Activated CD4-positive, alpha-beta T cell treated with anti-CD3 and anti-CD28 coated beads, Interleukin-2, amount 10 ng/mL, durations not matched to agents 24 days and 14 days (primary cell): ENCODE results near the gene EIF2S3. TPM values are rescaled to one million over a fixed set of nuclear protein-coding genes. Genes with fewer than 3 reads are reported as not detected.
"Not testable (repeated sequence)": the region's sequence is repeated elsewhere in the genome, so short reads cannot be mapped to it uniquely, and the experiment has no call there.

Source experiments
- DNase-seq: peaks from one replicate; pipeline ENCODE4 v3.0.0; 2022
- H3K27ac Mint-ChIP-seq: one replicate; pipeline ENCODE4 v1.8.0; 2022; ENCODE audit warnings: mild to moderate bottlenecking, mixed read lengths
- H3K27me3 Mint-ChIP-seq: one replicate; pipeline ENCODE4 v1.8.0; 2022; ENCODE audit warnings: mixed read lengths
- H3K36me3 Mint-ChIP-seq: one replicate; pipeline ENCODE4 v1.8.0; 2022; ENCODE audit warnings: low read depth, mild to moderate bottlenecking, mixed read lengths
- H3K4me1 Mint-ChIP-seq: one replicate; pipeline ENCODE4 v1.8.0; 2021; ENCODE audit warnings: mixed read lengths
- H3K4me3 Mint-ChIP-seq: one replicate; pipeline ENCODE4 v1.8.0; 2022; ENCODE audit warnings: mild to moderate bottlenecking, moderate library complexity, mixed read lengths
- H3K9me3 Mint-ChIP-seq: one replicate; pipeline ENCODE4 v1.8.0; 2021; ENCODE audit warnings: mixed read lengths
- intact Hi-C: fragments of 100-400 bp; cut with micrococcal nuclease; formaldehyde crosslinking; loops from one replicate; pipeline ENCODE4 v1.15.1; 2023
- total RNA-seq: library from RNA; stranded (reverse); gene quantifications from 2 replicates; pipeline ENCODE4 v1.2.3, GENCODE V29; 2022

Gene EIF2S3
- total RNA-seq, 1 donor from 2014 or later = 207 TPM

GRCh38 chrX:24080245-24080644 lies 25.5 kb downstream of the EIF2S3 start:
- Mint-ChIP-seq H3K36me3 (peaks cover 23% of the 10 kb centered on the region), H3K4me3 (peak overlapping the region; percentile 77), H3K27ac (peak overlapping the region; percentile 96)
- intact Hi-C loops = loop anchor here (1.0 to 2.0 kb wide), 4 partner anchors 26 to 89 kb away; partner anchors contain the start of gene EIF2S3
- not testable (repeated sequence) for H3K9me3 Mint-ChIP-seq, DNase-seq, H3K27me3 Mint-ChIP-seq, H3K4me1 Mint-ChIP-seq

GRCh38 chrX:24080704-24081103 lies 25.9 kb downstream of the EIF2S3 start:
- Mint-ChIP-seq H3K27ac (peak overlapping the region; percentile 96), H3K9me3 (no peaks in the 10 kb centered on the region), H3K36me3 (peaks cover 20% of the 10 kb centered on the region), H3K4me3 (peak overlapping the region; percentile 77), H3K4me1 (peaks cover 10% of the 10 kb centered on the region), H3K27me3 (no peaks in the 10 kb centered on the region)
- intact Hi-C loops = loop anchor here (1.0 to 2.0 kb wide), 4 partner anchors 26 to 88 kb away; partner anchors contain the start of gene EIF2S3
- no peak for DNase-seq

DNA sequence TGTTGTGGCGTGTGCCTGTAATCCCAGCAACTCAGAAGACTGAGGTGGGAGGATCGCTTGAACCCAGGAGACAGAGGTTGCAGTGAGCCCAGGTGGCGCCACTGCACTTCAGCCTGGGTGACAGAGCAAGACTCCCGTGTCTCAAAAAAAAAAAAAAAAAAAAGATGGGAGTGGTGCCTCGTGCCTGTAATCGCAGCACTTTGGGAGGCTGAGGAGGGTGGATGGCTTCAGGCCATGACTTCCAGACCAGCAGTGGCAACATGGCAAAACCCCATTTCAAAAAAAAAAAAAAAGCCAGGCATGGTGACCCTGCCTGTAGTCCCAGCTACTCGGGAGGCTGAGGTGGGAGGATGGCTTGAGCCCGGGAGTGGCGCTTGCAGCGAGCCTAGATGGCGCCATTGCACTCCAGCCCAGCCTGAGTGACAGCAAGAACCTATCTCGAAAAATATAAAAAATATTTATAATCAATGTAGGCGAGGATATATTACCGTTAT lies 27.0 kb downstream of the EIF2S3 start:
- H3K4me1 Mint-ChIP-seq = peaks cover 10% of the 10 kb centered on the region
- peak overlapping the region; percentile 45 for H3K27ac Mint-ChIP-seq
- peaks cover 11% of the 10 kb centered on the region for H3K36me3 Mint-ChIP-seq
- H3K4me3 Mint-ChIP-seq = peak overlapping the region; percentile 62
- no peaks in the 10 kb centered on the region for H3K9me3 Mint-ChIP-seq
- intact Hi-C loops = loop anchor here (1.0 to 2.0 kb wide), 4 partner anchors 57 to 161 kb away; no protein-coding TSS in a partner anchor
- no peaks in the 10 kb centered on the region for H3K27me3 Mint-ChIP-seq
- peak; percentile 82 for DNase-seq

DNA sequence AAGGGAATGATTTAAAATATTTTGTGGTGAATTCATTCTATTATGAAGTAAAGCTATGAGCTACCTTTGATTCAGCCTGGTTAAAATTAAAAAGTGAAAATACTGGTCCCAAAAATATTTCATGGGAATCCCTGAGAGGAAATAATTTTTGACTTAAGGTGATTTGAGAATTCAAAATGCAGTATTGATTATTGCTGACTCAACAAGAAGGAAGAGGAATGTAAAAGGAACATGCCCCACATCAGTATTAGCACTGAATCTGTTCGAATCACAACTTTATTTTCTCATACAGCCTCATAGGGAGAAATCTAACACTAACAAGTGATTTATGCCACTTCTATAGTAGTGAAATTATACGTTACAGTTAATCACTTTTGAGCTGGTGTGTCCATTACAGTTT lies 27.7 kb downstream of the EIF2S3 start:
- Mint-ChIP-seq H3K9me3 (no peaks in the 10 kb centered on the region), H3K4me3 (no peak overlapping the region), H3K27ac (no peak overlapping the region), H3K36me3 (peaks cover 10% of the 10 kb centered on the region), H3K27me3 (no peaks in the 10 kb centered on the region), H3K4me1 (peaks cover 10% of the 10 kb centered on the region)
- no peak for DNase-seq
- intact Hi-C loops = loop anchor here (1.0 kb wide), 1 partner anchor 160 kb away; no protein-coding TSS in a partner anchor

DNA sequence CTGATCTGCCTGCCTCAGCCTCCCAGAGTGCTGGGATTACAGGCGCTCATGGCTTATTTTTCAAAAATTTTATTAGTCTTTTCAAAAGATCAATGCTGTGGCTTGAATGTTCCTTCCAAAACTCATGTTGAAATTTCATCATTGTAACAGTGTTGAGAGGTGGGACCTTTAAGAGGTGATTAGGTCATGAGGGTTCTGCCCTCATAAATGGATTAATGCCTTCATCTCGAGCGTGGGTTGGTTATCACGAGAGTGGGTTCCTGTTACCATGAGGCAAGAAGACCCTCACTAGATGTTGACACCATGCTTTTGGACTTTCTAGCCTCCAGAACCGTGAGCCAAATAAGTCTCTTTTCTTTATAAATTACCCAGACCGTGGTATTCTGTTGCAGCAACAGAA lies 30.3 kb downstream of the EIF2S3 start:
- Mint-ChIP-seq H3K4me1 (peaks cover 8% of the 10 kb centered on the region), H3K9me3 (no peaks in the 10 kb centered on the region), H3K27me3 (no peaks in the 10 kb centered on the region), H3K27ac (no peak overlapping the region), H3K36me3 (no peaks in the 10 kb centered on the region), H3K4me3 (no peak overlapping the region)
- no peak for DNase-seq
- intact Hi-C loops = no loop called here

GRCh38 chrX:24090300-24091200 lies 35.8 kb downstream of the EIF2S3 start:
- no peak overlapping the region for H3K4me3 Mint-ChIP-seq
- H3K27ac Mint-ChIP-seq = no peak overlapping the region

GRCh38 chrX:24093746-24094145 lies 39.0 kb downstream of the EIF2S3 start:
- no peak for DNase-seq
- H3K4me3 Mint-ChIP-seq = no peak overlapping the region
- no peaks in the 10 kb centered on the region for H3K4me1 Mint-ChIP-seq
- H3K36me3 Mint-ChIP-seq = no peaks in the 10 kb centered on the region
- intact Hi-C loops = no loop called here
- no peaks in the 10 kb centered on the region for H3K9me3 Mint-ChIP-seq
- no peaks in the 10 kb centered on the region for H3K27me3 Mint-ChIP-seq
- H3K27ac Mint-ChIP-seq = no peak overlapping the region

More at GRCh38 chrX:24090300-24091200, 35.8 kb downstream of the EIF2S3 start:
- intact Hi-C loops = no loop called here
- Mint-ChIP-seq H3K36me3 (no peaks in the 10 kb centered on the region), H3K9me3 (no peaks in the 10 kb centered on the region), H3K4me1 (no peaks in the 10 kb centered on the region), H3K27me3 (no peaks in the 10 kb centered on the region)
- no peak for DNase-seq

- peaks cover 3% of the 10 kb centered on the region for H3K36me3 Mint-ChIP-seq
- peaks cover 10% of the 10 kb centered on the region for H3K4me1 Mint-ChIP-seq
- intact Hi-C loops = no loop called here
- H3K9me3 Mint-ChIP-seq = no peaks in the 10 kb centered on the region
- H3K27me3 Mint-ChIP-seq = no peaks in the 10 kb centered on the region
- H3K4me3 Mint-ChIP-seq = no peak overlapping the region
- H3K27ac Mint-ChIP-seq = no peak overlapping the region
- no peak for DNase-seq
Measured at GRCh38 chrX:24097741-24098260, 43.0 kb downstream of the EIF2S3 start.

DNA sequence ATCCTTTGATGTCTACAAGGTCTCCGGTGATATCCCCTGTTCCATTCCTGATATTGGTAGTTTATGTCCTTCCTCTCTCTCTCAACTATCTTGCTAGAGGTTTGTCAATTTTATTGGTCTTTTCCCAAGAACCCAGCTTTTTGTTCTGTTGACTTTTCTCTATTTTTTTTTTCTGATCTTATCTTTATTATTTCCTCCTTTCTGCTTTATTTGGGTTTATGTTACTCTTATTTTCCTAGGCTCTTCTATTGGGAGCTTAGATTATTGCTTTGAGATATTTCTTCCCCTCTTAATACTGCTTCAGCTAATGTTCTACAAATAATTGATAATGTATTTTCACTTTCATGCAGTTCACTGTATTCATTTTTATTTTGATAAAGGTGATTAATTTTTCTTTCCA lies 44.2 kb downstream of the EIF2S3 start:
- Mint-ChIP-seq H3K4me3 (no peak overlapping the region), H3K27me3 (no peaks in the 10 kb centered on the region), H3K4me1 (peaks cover 10% of the 10 kb centered on the region), H3K27ac (no peak overlapping the region), H3K9me3 (no peaks in the 10 kb centered on the region), H3K36me3 (peaks cover 3% of the 10 kb centered on the region)
- intact Hi-C loops = no loop called here
- DNase-seq = no peak

DNA sequence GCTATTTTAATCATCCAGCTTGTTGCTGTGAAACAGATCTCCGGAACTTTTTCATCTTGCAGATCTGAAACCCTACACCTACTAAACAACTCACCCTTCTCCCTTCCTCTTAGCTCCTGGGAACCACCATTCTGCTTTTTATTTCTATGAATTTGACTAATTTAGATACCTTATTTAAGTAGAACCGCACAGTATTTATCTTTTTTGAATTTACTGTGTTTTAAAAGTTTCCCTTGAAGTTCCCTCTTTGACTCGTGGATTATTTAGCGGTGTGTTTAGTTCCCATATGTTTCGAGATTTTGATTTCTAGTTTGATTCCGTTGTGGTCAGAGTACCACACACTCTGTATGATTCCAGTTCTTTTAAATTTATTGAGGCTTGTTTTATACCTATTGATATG lies 44.6 kb downstream of the EIF2S3 start:
- Mint-ChIP-seq H3K27ac (no peak overlapping the region), H3K27me3 (no peaks in the 10 kb centered on the region), H3K9me3 (no peaks in the 10 kb centered on the region), H3K36me3 (peaks cover 3% of the 10 kb centered on the region), H3K4me3 (no peak overlapping the region), H3K4me1 (peaks cover 10% of the 10 kb centered on the region)
- no peak for DNase-seq
- intact Hi-C loops = no loop called here

DNA sequence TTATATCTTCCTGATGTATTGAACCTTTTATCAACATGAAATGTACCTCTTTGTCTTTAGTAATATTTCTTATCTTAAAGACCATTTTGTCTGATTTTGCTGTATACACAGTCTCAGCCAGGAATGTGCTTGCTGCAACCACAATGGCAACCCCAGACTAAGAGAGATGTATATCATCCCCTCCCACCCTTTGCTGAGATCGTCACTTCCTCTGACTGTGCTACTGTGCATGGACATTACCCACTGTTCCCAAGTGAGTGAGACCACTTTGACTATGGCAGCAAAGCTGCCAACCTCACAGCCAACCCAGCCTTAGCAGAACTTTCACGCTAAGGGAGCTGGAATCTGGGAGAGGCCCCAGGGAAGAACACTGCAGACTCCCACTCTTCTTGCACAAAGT lies 46.0 kb downstream of the EIF2S3 start:
- H3K27ac Mint-ChIP-seq = no peak overlapping the region
- peaks cover 3% of the 10 kb centered on the region for H3K36me3 Mint-ChIP-seq
- H3K4me3 Mint-ChIP-seq = no peak overlapping the region
- DNase-seq = peak; percentile 52
- peaks cover 10% of the 10 kb centered on the region for H3K4me1 Mint-ChIP-seq
- no peaks in the 10 kb centered on the region for H3K9me3 Mint-ChIP-seq
- H3K27me3 Mint-ChIP-seq = no peaks in the 10 kb centered on the region
- intact Hi-C loops = no loop called here

DNA sequence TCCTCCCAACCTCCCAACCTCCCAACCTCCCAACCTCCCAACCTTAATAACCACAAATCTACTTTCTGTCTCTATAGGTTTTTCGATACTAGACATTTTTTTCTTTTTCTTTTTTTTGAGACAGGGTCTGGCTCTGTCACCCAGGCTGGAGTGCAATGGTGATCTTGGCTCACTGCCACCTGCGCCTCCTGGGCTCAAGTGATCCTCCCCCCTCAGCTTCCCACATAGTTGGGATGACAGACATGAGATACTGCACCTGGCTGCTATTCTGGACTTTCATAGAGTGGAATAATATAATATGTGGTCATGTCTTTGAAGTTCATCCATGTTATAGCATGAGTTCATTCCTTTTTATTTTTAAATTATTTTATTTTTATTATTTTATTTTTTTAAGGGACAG lies 55.3 kb downstream of the EIF2S3 start:
- intact Hi-C loops = no loop called here
- Mint-ChIP-seq H3K27me3 (no peaks in the 10 kb centered on the region), H3K4me1 (no peaks in the 10 kb centered on the region)

DNA sequence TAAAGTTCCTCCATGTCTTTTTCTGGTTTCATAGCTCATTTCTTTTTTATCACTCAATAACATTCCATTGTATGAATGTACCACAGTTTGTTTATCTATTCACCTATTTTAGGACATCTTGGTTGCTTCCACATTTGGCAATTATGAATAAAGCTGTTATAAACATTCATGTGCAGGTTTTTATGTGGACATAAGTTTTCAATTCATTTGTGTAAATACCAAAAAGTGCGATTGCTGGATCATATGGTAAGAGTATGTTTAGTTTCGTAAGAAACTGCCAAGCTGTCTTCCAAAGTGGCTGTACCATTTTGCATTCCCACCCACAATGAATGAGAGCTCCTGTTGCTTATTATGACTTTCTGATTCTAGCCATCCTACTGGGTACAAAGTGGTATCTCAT lies 58.4 kb downstream of the EIF2S3 start:
- H3K27me3 Mint-ChIP-seq = no peaks in the 10 kb centered on the region
- no peak overlapping the region for H3K27ac Mint-ChIP-seq
- intact Hi-C loops = no loop called here
- H3K4me3 Mint-ChIP-seq = no peak overlapping the region
- no peaks in the 10 kb centered on the region for H3K36me3 Mint-ChIP-seq
- no peaks in the 10 kb centered on the region for H3K9me3 Mint-ChIP-seq
- no peaks in the 10 kb centered on the region for H3K4me1 Mint-ChIP-seq
- no peak for DNase-seq

More for the DNA sequence above, 55.3 kb downstream of the EIF2S3 start:
- Mint-ChIP-seq H3K4me3 (no peak overlapping the region), H3K9me3 (no peaks in the 10 kb centered on the region), H3K36me3 (no peaks in the 10 kb centered on the region), H3K27ac (no peak overlapping the region)
- DNase-seq = no peak

DNA sequence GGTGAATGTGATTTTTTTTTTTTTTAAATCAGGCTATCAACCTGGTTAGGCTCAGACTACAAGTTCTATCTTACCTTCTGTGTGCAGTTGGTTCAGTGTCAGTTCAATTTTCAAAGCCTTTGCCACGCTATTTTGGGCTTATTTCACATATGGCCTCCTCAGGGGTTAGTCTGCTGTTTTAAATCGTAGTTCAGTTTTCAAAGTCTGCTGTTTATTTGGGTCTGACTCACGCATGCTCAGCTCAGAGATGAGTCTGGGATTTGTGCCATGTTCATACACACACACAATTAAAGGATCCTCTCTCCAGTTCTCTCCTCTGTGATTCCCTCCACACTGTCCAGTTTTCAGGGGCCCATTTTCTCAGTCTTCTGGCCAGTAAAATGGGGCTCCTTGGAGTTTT lies 62.5 kb downstream of the EIF2S3 start:
- no peaks in the 10 kb centered on the region for H3K9me3 Mint-ChIP-seq
- DNase-seq = no peak
- H3K27me3 Mint-ChIP-seq = no peaks in the 10 kb centered on the region
- H3K4me1 Mint-ChIP-seq = no peaks in the 10 kb centered on the region
- H3K36me3 Mint-ChIP-seq = no peaks in the 10 kb centered on the region
- no peak overlapping the region for H3K4me3 Mint-ChIP-seq
- intact Hi-C loops = no loop called here
- no peak overlapping the region for H3K27ac Mint-ChIP-seq
